Stimulated activated CD8-positive, alpha-beta memory T cell treated with anti-CD3 and anti-CD28 coated beads, Interleukin-12 subunit alpha, Interleukin-12 subunit beta, amount 100 ng/mL, for 24 hours (primary cell): ENCODE results near the gene XAGE3.
"Not testable (repeated sequence)": the region's sequence is repeated elsewhere in the genome, so short reads cannot be mapped to it uniquely, and the experiment has no call there.

Source experiments
- DNase-seq: peaks from one replicate; pipeline ENCODE4 v3.0.0-alpha.2; 2020; ENCODE audit errors: extremely low read depth

The XAGE3 gene

GRCh38 chrX:52843619-52844018 lies 24.3 kb downstream of the XAGE3 start:
- not testable (repeated sequence) for DNase-seq

DNA sequence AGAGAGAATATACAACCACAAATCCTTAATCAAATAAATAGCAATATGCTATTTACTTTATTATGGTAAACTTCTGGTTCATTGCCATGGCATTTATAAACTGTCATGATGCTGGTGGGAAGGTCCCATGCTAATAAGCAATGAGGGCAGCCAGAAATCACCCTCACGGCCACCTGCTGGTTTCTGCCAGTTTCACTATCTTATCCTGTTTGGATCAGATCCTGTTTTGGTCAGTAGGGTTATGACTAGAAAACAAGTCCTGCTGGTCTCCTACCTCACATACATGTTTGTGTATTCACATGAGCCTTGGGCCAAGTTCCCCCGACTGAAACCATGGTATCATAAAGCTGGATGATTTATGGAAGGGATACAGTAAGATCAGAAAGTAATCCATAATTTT lies 28.7 kb downstream of the XAGE3 start:
- no peak for DNase-seq

- DNase-seq: no peak
Measured at GRCh38 chrX:52830551-52830950, 37.3 kb downstream of the XAGE3 start.

DNA sequence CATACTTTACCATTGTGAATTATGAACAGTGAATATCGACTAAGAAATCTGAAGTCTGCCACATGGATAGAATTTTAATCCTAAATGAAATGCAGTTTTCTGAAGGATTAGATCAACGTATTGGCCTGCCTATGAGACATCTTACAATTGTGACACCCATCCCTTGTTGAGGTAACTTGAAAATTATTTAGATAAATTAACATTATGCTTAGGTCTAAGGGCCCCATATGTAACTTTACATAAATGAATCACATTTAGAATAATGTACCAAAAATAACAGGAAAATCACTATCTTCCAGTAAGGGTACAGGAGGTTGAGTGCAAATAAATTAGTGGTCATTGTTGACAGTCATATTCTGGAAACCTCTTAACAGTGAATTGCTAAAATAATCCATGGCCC lies 43.3 kb downstream of the XAGE3 start:
- no peak for DNase-seq

DNA sequence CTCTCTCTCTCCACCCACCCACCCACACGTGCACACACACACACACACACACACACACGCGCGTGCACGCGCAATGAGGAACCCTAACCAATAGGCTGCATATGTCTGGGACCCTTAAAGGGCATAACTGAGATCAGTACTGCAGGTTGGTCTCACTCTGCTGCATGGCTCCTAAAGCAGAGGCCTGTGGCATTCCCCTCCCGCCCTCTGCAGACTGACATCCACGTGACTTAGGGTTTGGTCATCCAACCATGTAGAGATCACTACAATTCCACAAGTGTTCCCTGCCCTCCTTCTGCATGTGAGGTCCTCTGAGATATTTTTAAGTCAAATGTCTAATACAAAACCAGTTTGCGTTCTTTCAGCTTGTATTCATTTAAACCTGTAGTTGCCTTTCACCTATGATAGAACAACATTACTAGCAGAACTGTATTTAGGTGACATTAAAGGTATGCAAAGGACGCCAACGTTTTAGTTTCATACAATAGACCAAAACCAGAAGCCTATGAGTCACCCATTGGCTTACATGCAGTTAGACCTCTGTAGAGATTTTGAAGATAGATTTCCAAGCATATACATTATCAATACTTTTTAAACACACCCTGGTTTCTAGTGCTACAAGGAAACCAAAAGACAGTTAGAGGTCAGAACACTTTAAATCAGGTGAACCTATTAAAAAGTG lies 46.7 kb downstream of the XAGE3 start:
- no peak for DNase-seq

DNA sequence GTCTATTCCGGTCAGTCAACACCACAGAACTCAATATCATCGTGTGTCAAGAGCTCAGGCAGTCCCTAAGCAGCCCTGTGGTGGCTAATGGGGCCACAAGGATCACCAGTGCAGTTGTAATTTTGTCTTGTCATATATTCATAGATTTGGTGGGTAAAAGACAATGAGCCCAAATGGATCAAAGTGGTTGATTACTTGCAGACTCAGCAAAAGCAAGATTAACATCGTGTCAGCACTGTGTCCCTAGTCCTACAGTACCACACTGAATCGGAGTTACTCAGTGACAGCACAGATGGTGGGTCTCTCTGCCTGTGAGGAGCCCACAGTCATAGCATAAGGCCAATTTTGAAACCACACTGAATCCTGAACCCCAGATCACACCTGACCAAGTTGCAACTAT lies 48.1 kb downstream of the XAGE3 start:
- DNase-seq: no peak
